PC-9 (cell line): ENCODE data around the gene STK17A. TPM values are rescaled to one million over a fixed set of nuclear protein-coding genes. Genes with fewer than 3 reads are reported as not detected.
"Not testable (repeated sequence)": the region's sequence is repeated elsewhere in the genome, so short reads cannot be mapped to it uniquely, and the experiment has no call there.

Source experiments
- BruUV-seq: library from RNA; stranded (reverse); fragments of 400-500 nt; replicated peaks from 2 replicates; lab custom pipeline; 2021; lab: Mats Ljungman, UMichigan
- CTCF ChIA-PET: fragments of 300-600 bp; sonication (Branson Sonifier 250); formaldehyde crosslinking; loops from one replicate; lab custom pipeline; 2022; ENCODE audit warnings: antibody characterized with exemption; lab: Charles Lee
- POLR2A ChIA-PET: fragments of 300-600 bp; sonication (Branson Sonifier 250); formaldehyde crosslinking; loops from one replicate; lab custom pipeline; 2022; ENCODE audit warnings: antibody characterized with exemption; ENCODE audit not compliant: unreplicated experiment; lab: Charles Lee
- DNase-seq, 2 experiments: peaks; one replicate each; pipeline versions ENCODE4 v3.0.0 to v3.0.0-alpha.2; 2015 to 2022; ENCODE audit warnings: mixed read lengths in 1 of 2
- H2AFZ ChIP-seq: fragments of 200-600 bp; sonication (generic); 2 replicates; pipeline ENCODE4 v1.8.1; 2017; ENCODE audit warnings: antibody characterized with exemption
- H3F3A ChIP-seq: fragments of 200-600 bp; sonication (generic); 2 replicates; pipeline ENCODE4 v1.8.1; 2017; ENCODE audit warnings: antibody characterized with exemption, mild to moderate bottlenecking, low read depth; ENCODE audit not compliant: insufficient read depth
- H3K27ac ChIP-seq: fragments of 200-600 bp; sonication (generic); 2 replicates; pipeline ENCODE4 v1.6.1; 2016; ENCODE audit warnings: mixed run types
- H3K27me3 ChIP-seq: fragments of 200-600 bp; sonication (generic); 2 replicates; pipeline ENCODE4 v1.6.1; 2016; ENCODE audit warnings: low read depth, mixed run types; ENCODE audit not compliant: insufficient read depth
- H3K36me3 ChIP-seq: fragments of 200-600 bp; sonication (generic); 2 replicates; pipeline ENCODE4 v1.6.1; 2016; ENCODE audit warnings: low read depth, mixed run types
- H3K4me1 ChIP-seq: fragments of 200-600 bp; sonication (generic); replicated peaks from 2 replicates; pipeline ENCODE4 v1.6.1; 2016; ENCODE audit warnings: mixed run types; ENCODE audit not compliant: insufficient read depth
- H3K4me2 ChIP-seq: fragments of 200-600 bp; sonication (generic); 2 replicates; pipeline ENCODE4 v1.6.1; 2017; ENCODE audit warnings: mixed run types
- H3K4me3 ChIP-seq: fragments of 200-600 bp; sonication (generic); 2 replicates; pipeline ENCODE4 v1.6.1; 2016; ENCODE audit warnings: mixed run types
- H3K79me2 ChIP-seq: fragments of 200-600 bp; sonication (generic); 2 replicates; pipeline ENCODE4 v1.6.1; 2017; ENCODE audit warnings: low read depth, mixed run types
- H3K9me2 ChIP-seq: fragments of 200-600 bp; sonication (generic); 2 replicates; pipeline ENCODE4 v1.8.1; 2017; ENCODE audit warnings: mild to moderate bottlenecking; ENCODE audit not compliant: insufficient read depth
- H3K9me3 ChIP-seq: fragments of 200-600 bp; sonication (generic); 2 replicates; pipeline ENCODE4 v1.8.1; 2016; ENCODE audit warnings: low read depth; ENCODE audit not compliant: insufficient read depth
- H4K20me1 ChIP-seq: fragments of 200-600 bp; sonication (generic); 2 replicates; pipeline ENCODE4 v1.8.1; 2017; ENCODE audit not compliant: insufficient read depth
- CTCF ChIP-seq: fragments of 200-600 bp; sonication (generic); conservative IDR thresholded peaks from 2 replicates; pipeline ENCODE4 v1.6.1; 2017; ENCODE audit warnings: mixed run types, antibody characterized with exemption, mild to moderate bottlenecking, moderate library complexity
- EZH2 ChIP-seq: fragments of 200-600 bp; sonication (generic); IDR thresholded peaks from 2 replicates; pipeline ENCODE4 v1.8.0; 2017; ENCODE audit warnings: antibody characterized with exemption, low read depth
- intact Hi-C: fragments of 100-400 bp; cut with micrococcal nuclease; formaldehyde crosslinking; loops from one replicate; pipeline ENCODE4 v1.10.0; 2022; ENCODE audit not compliant: unreplicated experiment
- total RNA-seq: library from RNA; stranded (reverse); gene quantifications from 2 replicates; pipeline ENCODE4 v1.2.3, GENCODE V29; 2021

STK17A gene
- total RNA-seq, 1 experiment from 2014 or later = 18.8 TPM

- POLR2A ChIA-PET = interaction anchor here (0.7 kb wide), 1 partner anchor 12 kb away, joined by 5 read pairs; no protein-coding TSS in a partner anchor
- Histone ChIP-seq H3K4me2 (no peak overlapping the region), H3K27ac (peak overlapping the region; percentile 25; the same call in 1 of the 2 replicates), H4K20me1 (peaks cover 43% of the 10 kb centered on the region), H3K9me3 (no peaks in the 10 kb centered on the region), H3K27me3 (no peaks in the 10 kb centered on the region), H3F3A (peaks cover 13% of the 10 kb centered on the region; the same call in 1 of the 2 replicates), H3K36me3 (peaks cover 33% of the 10 kb centered on the region), H3K4me1 (peaks cover 48% of the 10 kb centered on the region), H3K9me2 (no peaks in the 10 kb centered on the region), H2AFZ (no peak overlapping the region), H3K79me2 (peaks cover 95% of the 10 kb centered on the region), H3K4me3 (no peak overlapping the region)
- CTCF ChIA-PET = no interaction called here
- no peak for DNase-seq
- no TSS peak for BruUV-seq
- intact Hi-C loops = no loop called here
- no peak for TF ChIP-seq CTCF
- TF ChIP-seq EZH2 = no peak
These were observed 9.4 kb downstream of the STK17A start for GRCh38 chr7:43592326-43592725.

DNA sequence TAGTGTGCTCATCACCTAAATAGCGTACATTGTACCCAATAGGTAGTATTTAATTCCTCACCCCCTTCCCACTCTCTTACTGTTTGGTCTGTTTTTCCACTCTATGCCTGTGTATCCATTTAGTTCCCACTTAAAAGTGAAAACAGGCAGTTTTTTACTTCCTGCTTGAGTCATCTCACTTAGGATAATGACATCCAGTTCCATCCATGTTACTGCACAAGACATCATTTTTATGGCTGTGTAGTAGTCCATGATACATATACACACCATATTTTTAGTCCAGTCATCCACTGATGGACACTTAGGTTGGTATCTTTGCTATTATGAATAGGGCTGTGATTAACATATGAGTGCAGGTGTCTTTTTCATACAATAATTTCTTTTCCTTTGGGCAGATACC lies 10.1 kb downstream of the STK17A start:
- Histone ChIP-seq H3K4me1 (peaks cover 41% of the 10 kb centered on the region), H3K4me2 (no peak overlapping the region), H3F3A (peaks cover 13% of the 10 kb centered on the region; the same call in 1 of the 2 replicates), H2AFZ (no peak overlapping the region), H3K9me2 (no peaks in the 10 kb centered on the region), H3K9me3 (no peaks in the 10 kb centered on the region), H3K36me3 (peaks cover 40% of the 10 kb centered on the region), H3K27me3 (no peaks in the 10 kb centered on the region), H3K27ac (no peak overlapping the region), H3K79me2 (peaks cover 93% of the 10 kb centered on the region), H3K4me3 (no peak overlapping the region), H4K20me1 (peaks cover 43% of the 10 kb centered on the region)
- DNase-seq = no peak
- ChIA-PET CTCF (no interaction called here), POLR2A (no interaction called here)
- no peak for TF ChIP-seq CTCF
- TF ChIP-seq EZH2 = no peak
- BruUV-seq = no TSS peak
- intact Hi-C loops = no loop called here

GRCh38 chr7:43594020-43594419 lies 11.1 kb downstream of the STK17A start:
- no peak for TF ChIP-seq EZH2
- TF ChIP-seq CTCF = no peak
- H3K4me3 ChIP-seq = no peak overlapping the region
- no peaks in the 10 kb centered on the region for H3K27me3 ChIP-seq
- peaks cover 36% of the 10 kb centered on the region for H3K4me1 ChIP-seq
- peaks cover 39% of the 10 kb centered on the region for H3K36me3 ChIP-seq
- peaks cover 19% of the 10 kb centered on the region; the same call in 1 of the 2 replicates for H3F3A ChIP-seq
- no peaks in the 10 kb centered on the region for H3K9me2 ChIP-seq
- peaks cover 90% of the 10 kb centered on the region for H3K79me2 ChIP-seq
- no peak overlapping the region for H2AFZ ChIP-seq
- no peak overlapping the region for H3K4me2 ChIP-seq
- intact Hi-C loops = no loop called here
- no peak overlapping the region for H3K27ac ChIP-seq
- H4K20me1 ChIP-seq = peaks cover 44% of the 10 kb centered on the region
- no TSS peak for BruUV-seq
- CTCF ChIA-PET = interaction anchor here (1.5 kb wide), 1 partner anchor 11 kb away, joined by 9 read pairs; the partner anchor contains the start of gene STK17A
- DNase-seq = no peak
- POLR2A ChIA-PET = interaction anchor here (0.6 kb wide), 1 partner anchor 11 kb away, joined by 3 read pairs; the partner anchor contains the start of gene STK17A
- no peaks in the 10 kb centered on the region for H3K9me3 ChIP-seq

- H3K27me3 ChIP-seq, CTCF ChIA-PET, H3K9me3 ChIP-seq, intact Hi-C loops, H2AFZ ChIP-seq, BruUV-seq, POLR2A ChIA-PET, H3K4me2 ChIP-seq, H3K4me3 ChIP-seq, H3K9me2 ChIP-seq: not testable (repeated sequence)
- peaks cover 43% of the 10 kb centered on the region for H3K36me3 ChIP-seq
- peaks cover 26% of the 10 kb centered on the region for H3K4me1 ChIP-seq
- H3K79me2 ChIP-seq = peaks cover 77% of the 10 kb centered on the region
- H3F3A ChIP-seq = peaks cover 24% of the 10 kb centered on the region
- peak overlapping the region; percentile 9; the same call in 1 of the 2 replicates for H3K27ac ChIP-seq
- H4K20me1 ChIP-seq = peaks cover 41% of the 10 kb centered on the region
- DNase-seq = peak in 1 of 2 experiments; percentile 73
These were observed 13.5 kb downstream of the STK17A start for GRCh38 chr7:43596426-43596825.
